Liver (tissue), 9 donors: ENCODE measurements around the gene MYO9A. TPM values are rescaled to one million over a fixed set of nuclear protein-coding genes. Genes with fewer than 3 reads are reported as not detected.

ENCODE experiments used
- DNase-seq: peaks from one replicate; pipeline ENCODE4 v3.0.0-alpha.2; 2017; ENCODE audit warnings: low spot score
- H3K27ac ChIP-seq, 2 donors: one replicate each; pipeline ENCODE4 v1.7.0; 2013; ENCODE audit warnings: inconsistent platforms in 2 of 2, low read length in 2 of 2, control low read depth in 1 of 2, low read depth in 1 of 2, mild to moderate bottlenecking in 1 of 2
- H3K27me3 ChIP-seq, 4 donors: one replicate each; pipeline versions ENCODE4 v1.6.1 to v1.7.0; 2013; ENCODE audit warnings: low read length in 3 of 4, inconsistent platforms in 1 of 4, mild to moderate bottlenecking in 1 of 4, moderate library complexity in 1 of 4; ENCODE audit not compliant: control insufficient read depth in 4 of 4, insufficient read depth in 4 of 4
- H3K36me3 ChIP-seq, 4 donors: one replicate each; pipeline versions ENCODE4 v1.6.1 to v1.7.0; 2013; ENCODE audit warnings: low read length in 3 of 4, mild to moderate bottlenecking in 3 of 4, low read depth in 1 of 4, moderate library complexity in 1 of 4; ENCODE audit not compliant: control insufficient read depth in 4 of 4, insufficient read depth in 3 of 4
- H3K4me1 ChIP-seq, 4 donors: one replicate each; pipeline versions ENCODE4 v1.6.1 to v1.7.0; 2013; ENCODE audit warnings: low read length in 3 of 4, mild to moderate bottlenecking in 3 of 4, moderate library complexity in 1 of 4; ENCODE audit not compliant: control insufficient read depth in 4 of 4, insufficient read depth in 4 of 4
- H3K4me3 ChIP-seq, 3 donors: one replicate each; pipeline versions ENCODE4 v1.6.1 to v1.7.0; 2013; ENCODE audit warnings: low read length in 3 of 3, control low read depth in 1 of 3, low read depth in 1 of 3, mild to moderate bottlenecking in 1 of 3
- H3K9ac ChIP-seq, 2 donors: one replicate each; pipeline ENCODE4 v1.7.0; 2013; ENCODE audit warnings: low read length in 2 of 2, mild to moderate bottlenecking in 2 of 2, moderate library complexity in 2 of 2, control low read depth in 1 of 2, low read depth in 1 of 2
- H3K9me3 ChIP-seq, 4 donors: one replicate each; pipeline versions ENCODE4 v1.6.1 to v1.7.0; 2013; ENCODE audit warnings: low read length in 3 of 4; ENCODE audit not compliant: control insufficient read depth in 4 of 4
- ATF3 ChIP-seq: IDR thresholded peaks from 2 replicates; pipeline ENCODE4 v1.6.1; 2016; ENCODE audit warnings: antibody characterized with exemption
- CTCF ChIP-seq: fragments of 150-350 bp; IDR thresholded peaks from 2 replicates; pipeline ENCODE4 v1.5.1; 2017; ENCODE audit warnings: improper control_type of control experiment, low read depth, low read length; ENCODE audit not compliant: missing input control
- EGR1 ChIP-seq, 2 donors: IDR thresholded peaks; 2 replicates each; pipeline ENCODE4 v1.6.1; 2016 to 2018; ENCODE audit warnings: antibody characterized with exemption in 2 of 2, low read depth in 2 of 2
- FOXA1 ChIP-seq: IDR thresholded peaks from 2 replicates; pipeline ENCODE4 v1.6.1; 2016; ENCODE audit warnings: antibody characterized with exemption
- FOXA2 ChIP-seq: IDR thresholded peaks from 2 replicates; pipeline ENCODE4 v1.6.1; 2016; ENCODE audit warnings: antibody characterized with exemption
- HNF4A ChIP-seq, 2 donors: conservative IDR thresholded peaks; 2 replicates each; pipeline ENCODE4 v1.6.1; 2016; ENCODE audit warnings: antibody characterized with exemption in 2 of 2, mild to moderate bottlenecking in 2 of 2
- JUND ChIP-seq, 2 donors: IDR thresholded peaks; 2 replicates each; pipeline ENCODE4 v1.6.1; 2016; ENCODE audit warnings: antibody characterized with exemption in 2 of 2
- MAX ChIP-seq: IDR thresholded peaks from 2 replicates; pipeline ENCODE4 v1.6.1; 2016; ENCODE audit warnings: antibody characterized with exemption
- NR2F2 ChIP-seq: IDR thresholded peaks from 2 replicates; pipeline ENCODE4 v1.6.1; 2016; ENCODE audit warnings: antibody characterized with exemption
- RAD21 ChIP-seq, 2 donors: IDR thresholded peaks; 2 replicates each; pipeline ENCODE4 v1.6.1; 2016; ENCODE audit warnings: antibody characterized with exemption in 2 of 2, mild to moderate bottlenecking in 2 of 2
- REST ChIP-seq: IDR thresholded peaks from 2 replicates; pipeline ENCODE4 v1.6.1; 2016; ENCODE audit warnings: antibody characterized with exemption, mild to moderate bottlenecking
- RXRA ChIP-seq, 2 donors: IDR thresholded peaks; 2 replicates each; pipeline ENCODE4 v1.6.1; 2017 to 2018; ENCODE audit warnings: antibody characterized with exemption in 2 of 2, mild to moderate bottlenecking in 1 of 2
- SP1 ChIP-seq: IDR thresholded peaks from 2 replicates; pipeline ENCODE4 v1.6.1; 2018; ENCODE audit warnings: antibody characterized with exemption, mild to moderate bottlenecking
- TAF1 ChIP-seq: conservative IDR thresholded peaks from 2 replicates; pipeline ENCODE4 v1.6.1; 2016; ENCODE audit warnings: antibody characterized with exemption, mild to moderate bottlenecking
- YY1 ChIP-seq: IDR thresholded peaks from 2 replicates; pipeline ENCODE4 v1.6.1; 2016; ENCODE audit warnings: antibody characterized with exemption, mild to moderate bottlenecking
- ZBTB33 ChIP-seq: IDR thresholded peaks from 2 replicates; pipeline ENCODE4 v1.6.1; 2016; ENCODE audit warnings: antibody characterized with exemption
- WGBS: extraction: QIAGEN DNeasy Blood & Tissue Kit; methylation state at CpG from one replicate; pipeline ENCODE4 v1.1.7; 2013; 5-methylcytosine and 5-hydroxymethylcytosine counted together
- polyA plus RNA-seq, 2 donors: library from polyadenylated mRNA; stranded (reverse) in 1 of 2; unstranded in 1 of 2; fragments of 200-250 nt in 1 of 2; fragments of >200 nt in 1 of 2; fragmentation: Nextera tagmentation in 1 of 2; extraction: Ambion mirVana in 1 of 2; gene quantifications; one replicate each; pipeline versions ENCODE4 v1.2.1 to v1.2.3, GENCODE V29; 2013 to 2015
- total RNA-seq, 2 donors: library from RNA; depleted of rRNA; stranded (reverse); fragments of >200 nt; gene quantifications; one replicate each; pipeline ENCODE4 v1.2.3, GENCODE V29; 2014
- donor health status: healthy.
- donor health status: healthy.
- donor health status: healthy.
- donor health status: healthy.
- donor health status: healthy.

The MYO9A gene
- total and polyA plus RNA-seq, 4 donors = 1.4 to 14.9 (median 8.4) TPM

GRCh38 chr15:71920573-71920972, 197.4 kb downstream of the MYO9A start:
- no peaks in the 10 kb centered on the region for H3K27me3 ChIP-seq
- H3K9ac ChIP-seq = no peak overlapping the region
- no peaks in the 10 kb centered on the region for H3K4me1 ChIP-seq
- DNase-seq = no peak
- H3K27ac ChIP-seq = no peak overlapping the region
- no peaks in the 10 kb centered on the region for H3K36me3 ChIP-seq
- H3K4me3 ChIP-seq = no peak overlapping the region
- H3K9me3 ChIP-seq = no peaks in the 10 kb centered on the region
- TF ChIP-seq CTCF (no peak), EGR1 (IDR thresholded peaks at IDR 0.05; ENCODE audit: low read depth in 2 of 2) (no peak), FOXA1 (no peak), JUND (IDR thresholded peaks at IDR 0.05) (no peak), ATF3 (no peak), TAF1 (no peak), NR2F2 (no peak), RAD21 (IDR thresholded peaks at IDR 0.05) (no peak), SP1 (no peak), ZBTB33 (no peak), MAX (no peak), RXRA (IDR thresholded peaks at IDR 0.05) (no peak), YY1 (no peak)
- 98% methylated on average over 6 of the region's 6 CpGs for WGBS

GRCh38 chr15:71916834-71917233, 201.1 kb downstream of the MYO9A start:
- no peaks in the 10 kb centered on the region for H3K4me1 ChIP-seq
- DNase-seq = no peak
- H3K9me3 ChIP-seq = no peaks in the 10 kb centered on the region
- H3K4me3 ChIP-seq = no peak overlapping the region
- H3K9ac ChIP-seq = no peak overlapping the region
- 91% methylated on average over 3 of the region's 3 CpGs for WGBS
- no peaks in the 10 kb centered on the region for H3K36me3 ChIP-seq
- no peak for TF ChIP-seq ZBTB33
- no peak for TF ChIP-seq RXRA (IDR thresholded peaks at IDR 0.05)
- no peak for TF ChIP-seq MAX
- TF ChIP-seq HNF4A (conservative IDR thresholded peaks at IDR 0.05) = no peak
- no peak for TF ChIP-seq YY1
- TF ChIP-seq FOXA2 = no peak
- TF ChIP-seq REST = no peak
- no peak for TF ChIP-seq SP1
- no peak for TF ChIP-seq FOXA1
- no peak overlapping the region for H3K27ac ChIP-seq
- H3K27me3 ChIP-seq = no peaks in the 10 kb centered on the region
